GM19240 (cell line): ENCODE data around the gene PPP2R3B.
"Not testable (repeated sequence)": the region's sequence is repeated elsewhere in the genome, so short reads cannot be mapped to it uniquely, and the experiment has no call there.

Experiments used
- DNase-seq: peaks from one replicate; pipeline ENCODE4 v3.0.0; 2011; ENCODE audit warnings: low spot score; ENCODE audit not compliant: insufficient read length

The PPP2R3B gene

DNA sequence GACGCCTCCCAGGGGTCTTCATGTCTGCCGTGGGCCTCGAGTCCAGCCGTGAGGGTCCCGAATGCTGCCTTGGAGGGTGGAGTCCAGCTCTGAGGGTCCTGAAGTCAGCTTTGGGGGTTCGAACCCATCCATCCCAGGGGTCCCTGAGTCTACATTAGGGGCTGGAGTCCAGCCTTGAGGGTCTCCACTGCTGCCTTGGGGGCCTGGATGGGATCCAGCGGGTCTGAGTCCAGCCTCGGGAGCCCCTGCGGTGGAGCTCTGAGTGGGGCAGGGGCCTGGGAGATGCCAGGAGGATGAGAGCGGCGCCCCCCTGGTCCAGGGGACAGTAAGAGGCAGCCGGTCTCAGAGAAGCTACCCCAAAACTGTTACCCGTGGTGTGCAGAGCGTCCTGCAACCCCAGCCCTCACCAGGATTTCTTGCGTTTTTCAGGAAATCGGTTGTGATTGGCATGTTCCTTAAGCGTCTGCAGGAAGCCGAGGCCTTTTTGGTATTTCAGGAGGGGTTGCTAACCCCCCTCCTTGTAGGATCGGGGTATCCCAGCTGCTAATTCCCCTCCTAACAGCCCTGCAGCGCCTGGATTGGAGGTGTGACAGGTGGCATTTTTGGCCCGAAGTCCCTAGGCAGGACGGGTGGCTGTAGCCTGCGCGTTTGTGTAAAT lies 66.5 kb downstream of the PPP2R3B start:
- no peak for DNase-seq

DNA sequence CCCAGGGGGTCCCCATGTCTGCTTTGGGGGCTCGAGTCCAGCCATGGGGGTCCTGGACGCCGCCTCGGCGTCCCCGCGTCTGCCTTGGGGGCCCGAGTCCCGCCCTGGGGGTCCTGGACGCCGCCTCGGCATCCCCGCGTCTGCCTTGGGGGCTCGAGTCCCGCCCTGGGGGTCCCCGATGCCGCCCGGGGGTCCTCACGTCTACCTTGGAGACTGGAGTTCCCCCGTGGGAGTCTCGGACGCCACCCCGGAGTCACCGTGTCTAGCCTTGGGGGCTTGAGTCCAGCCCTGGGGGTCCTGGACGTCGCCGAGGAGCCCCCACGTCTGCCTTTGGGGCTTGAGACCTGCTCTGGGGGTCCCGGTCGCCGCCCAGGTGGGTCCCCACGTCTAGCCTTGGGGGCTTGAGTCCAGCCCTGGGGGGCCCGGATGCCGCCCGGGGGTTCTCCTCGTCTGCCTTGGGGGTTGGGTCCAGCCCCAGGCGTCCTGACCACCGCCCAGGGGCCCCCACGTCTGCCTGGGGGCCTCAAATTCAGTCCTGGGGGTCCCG lies 67.1 kb downstream of the PPP2R3B start:
- no peak for DNase-seq

DNA sequence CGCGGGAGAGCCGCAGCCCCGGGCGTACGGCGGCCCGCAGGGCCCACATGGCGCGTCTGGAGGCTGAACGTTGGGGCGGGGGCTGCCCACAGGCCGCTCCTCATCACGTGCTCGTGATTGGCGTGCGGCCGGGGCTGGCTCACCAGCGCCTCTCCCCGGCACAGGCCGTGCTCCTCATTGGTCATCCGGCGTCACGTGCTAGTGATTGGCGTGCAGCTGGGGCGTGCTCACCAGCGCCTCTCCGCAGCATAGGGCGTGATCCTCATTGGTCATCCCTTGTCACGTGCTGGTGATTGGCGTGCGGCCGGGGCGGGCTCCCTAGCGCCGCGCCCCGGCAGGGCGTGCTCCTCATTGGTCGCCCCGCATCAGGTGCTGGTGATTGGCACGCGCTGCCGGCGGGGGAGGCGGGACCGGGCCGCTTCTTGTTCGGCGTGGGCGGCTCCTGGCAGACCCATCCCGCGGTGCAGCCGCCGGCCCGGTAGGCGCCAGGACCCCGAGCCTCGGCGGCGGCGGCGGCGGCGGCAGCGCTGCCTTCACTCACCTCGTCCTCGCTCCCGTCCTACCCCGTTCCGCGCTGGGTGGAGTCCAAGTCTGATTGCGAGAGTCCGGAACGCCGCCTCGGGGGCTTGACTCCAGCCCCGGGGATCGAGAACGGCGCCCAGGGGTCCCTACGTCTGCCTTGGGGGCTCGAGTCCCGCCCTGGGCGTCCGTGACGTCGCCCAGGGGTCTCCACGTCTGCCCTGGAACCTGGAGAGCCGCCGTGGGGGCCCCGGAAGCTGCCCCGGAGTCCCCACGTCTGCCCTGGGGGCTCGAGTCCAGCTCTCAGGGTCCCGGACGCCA lies 67.7 kb downstream of the PPP2R3B start, which contains the start of gene GTPBP6:
GTPBP6 (minus strand) TSS at position 58 of the 840 bp plus-strand sequence; CDS start at position 49, 9 bp downstream.
- peak; percentile 78 for DNase-seq

DNA sequence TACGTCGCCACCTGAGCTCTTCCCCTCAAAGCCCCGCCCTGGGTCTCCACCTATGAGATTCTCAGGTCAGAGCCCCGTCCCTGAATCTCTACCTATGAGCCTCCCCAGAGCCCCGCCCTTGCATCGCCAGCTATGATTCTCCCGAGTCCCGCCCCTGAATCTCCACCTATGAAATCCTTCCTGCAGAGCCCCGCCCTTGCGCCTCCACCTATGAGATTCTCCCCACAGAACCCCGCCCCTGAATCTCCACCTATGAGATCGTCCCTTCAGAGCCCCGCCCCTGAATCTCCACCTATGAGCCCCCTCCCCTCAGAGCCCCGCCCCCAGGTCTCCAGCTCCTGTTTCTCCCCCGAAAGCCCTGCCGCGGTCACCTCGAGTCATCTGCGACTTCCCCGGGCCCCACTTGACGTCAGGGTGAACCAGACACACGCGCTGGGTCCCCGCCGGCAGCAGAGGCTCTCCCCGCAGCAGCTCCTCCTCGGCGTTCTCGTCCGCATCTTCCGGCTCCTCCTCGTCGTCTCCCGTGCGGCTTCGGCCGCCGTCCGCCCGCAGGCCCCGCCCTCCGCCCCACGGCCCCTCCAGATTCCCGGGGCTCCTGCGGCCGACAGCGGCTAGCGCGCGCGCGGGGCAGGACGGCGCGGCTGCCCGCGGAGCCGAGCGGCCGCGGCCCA lies 68.5 kb downstream of the PPP2R3B start:
- DNase-seq, result peak; percentile 84

DNA sequence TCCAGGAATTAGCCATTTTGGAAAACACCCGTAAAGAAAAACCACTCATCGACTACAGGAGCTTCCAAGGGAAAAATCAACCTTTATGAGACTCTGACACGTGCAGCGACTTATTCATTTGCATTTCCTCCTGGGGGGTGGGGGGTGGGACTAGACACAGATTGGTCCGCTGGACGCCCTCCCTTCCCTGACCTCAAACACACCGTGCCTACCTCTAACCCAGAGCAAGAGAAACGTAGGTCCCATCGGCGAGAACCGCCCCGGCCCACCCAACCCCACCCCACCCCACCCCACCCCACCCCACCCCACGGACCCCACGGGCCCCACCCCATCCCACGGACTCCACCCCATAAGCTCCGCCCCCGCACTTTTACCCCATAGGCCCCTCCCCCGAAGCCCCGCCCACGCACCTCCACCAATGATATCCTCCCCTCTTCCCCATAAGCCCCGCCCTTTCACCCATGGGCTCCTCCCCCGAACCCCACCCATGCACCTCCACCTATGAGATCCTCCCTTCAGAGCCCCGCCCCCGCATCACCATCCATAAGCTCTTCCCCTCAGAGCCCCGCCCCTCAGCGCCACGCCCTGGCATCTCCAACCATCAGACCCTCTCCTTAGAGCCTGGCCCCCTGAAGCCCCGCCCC lies 69.2 kb downstream of the PPP2R3B start:
- no peak for DNase-seq

DNA sequence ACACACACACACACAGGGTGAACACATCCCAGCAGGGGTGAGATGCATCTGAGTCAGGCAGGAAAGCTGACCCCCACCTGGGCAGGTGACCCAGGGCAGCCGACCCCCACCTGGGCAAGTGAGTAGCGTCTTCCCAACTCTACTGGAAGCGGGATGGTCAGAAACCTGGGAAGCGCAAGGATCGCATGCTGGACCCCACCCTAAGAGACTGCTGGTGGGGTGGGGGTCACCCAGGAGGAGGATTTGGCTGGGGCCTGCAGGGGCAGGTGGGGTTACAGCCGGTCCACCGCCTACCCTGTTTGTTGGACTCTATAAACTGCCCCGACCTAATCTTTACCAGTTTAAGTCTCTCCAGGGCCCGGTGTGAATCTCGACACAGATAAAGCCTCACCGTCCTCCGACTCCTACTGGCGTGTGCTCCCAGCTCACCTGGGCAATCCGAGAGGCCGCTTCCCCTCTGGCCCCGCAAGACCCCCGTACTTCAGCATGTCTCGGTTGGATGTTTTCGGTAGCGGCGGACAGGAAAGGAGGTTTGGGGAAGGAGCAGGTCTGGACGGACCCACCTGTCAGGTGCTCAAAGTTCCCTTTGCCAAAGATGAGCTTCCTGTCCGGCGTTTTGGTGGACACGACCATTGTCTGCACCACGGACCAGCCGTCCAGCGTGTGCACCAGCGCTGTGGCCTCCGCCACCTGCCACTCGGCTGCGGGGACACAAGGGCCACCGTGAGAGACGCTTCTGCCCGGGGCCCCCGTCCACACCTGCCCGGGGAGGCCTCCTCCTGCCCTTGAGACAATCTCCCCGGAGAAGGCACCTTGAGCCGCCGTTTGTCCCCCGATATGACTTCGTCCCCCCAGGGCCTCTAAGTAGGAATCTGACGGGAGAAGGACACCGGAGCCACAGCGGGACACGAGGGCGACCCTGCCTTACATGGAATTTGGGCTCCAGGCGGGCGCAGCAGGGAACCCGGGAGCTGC lies 70.1 kb downstream of the PPP2R3B start:
- DNase-seq, result no peak

DNA sequence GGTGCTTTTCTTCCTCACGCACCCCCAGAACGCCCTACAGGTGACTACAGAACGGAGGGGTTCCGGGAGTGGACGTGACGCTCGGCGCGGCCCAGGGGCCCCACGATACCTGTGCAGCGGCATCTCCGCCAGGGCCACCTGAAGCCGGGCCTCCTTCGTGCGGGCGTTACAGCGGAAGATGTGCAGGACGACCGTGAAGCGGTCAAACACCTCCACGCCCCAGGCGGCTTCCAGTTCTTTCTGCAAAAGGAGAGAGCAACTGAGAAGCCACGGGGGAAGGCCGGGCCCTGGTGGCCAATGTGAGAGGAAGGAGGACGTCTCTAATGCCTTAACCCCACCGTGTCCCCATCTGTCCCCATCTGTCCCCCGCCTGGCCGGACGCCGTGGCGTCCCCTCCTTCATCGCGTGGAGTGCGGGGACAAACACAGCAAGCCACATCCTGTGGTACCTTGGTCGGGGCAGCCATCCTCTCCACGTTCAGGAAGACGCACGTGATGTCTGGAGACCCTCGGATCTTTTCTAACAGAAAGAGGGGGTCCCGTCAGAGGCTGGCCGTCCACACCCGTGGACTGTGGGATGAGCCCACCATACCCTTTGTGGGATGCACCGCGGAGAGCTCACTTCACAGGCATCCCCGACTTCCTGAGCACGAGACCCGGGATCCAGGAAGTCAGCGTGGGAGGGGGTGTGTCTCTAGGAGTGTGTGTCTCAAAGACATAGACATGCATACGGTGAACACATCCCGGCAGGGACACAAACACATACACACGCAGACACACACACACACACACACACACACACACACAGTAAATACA lies 71.7 kb downstream of the PPP2R3B start:
- DNase-seq, result no peak

DNA sequence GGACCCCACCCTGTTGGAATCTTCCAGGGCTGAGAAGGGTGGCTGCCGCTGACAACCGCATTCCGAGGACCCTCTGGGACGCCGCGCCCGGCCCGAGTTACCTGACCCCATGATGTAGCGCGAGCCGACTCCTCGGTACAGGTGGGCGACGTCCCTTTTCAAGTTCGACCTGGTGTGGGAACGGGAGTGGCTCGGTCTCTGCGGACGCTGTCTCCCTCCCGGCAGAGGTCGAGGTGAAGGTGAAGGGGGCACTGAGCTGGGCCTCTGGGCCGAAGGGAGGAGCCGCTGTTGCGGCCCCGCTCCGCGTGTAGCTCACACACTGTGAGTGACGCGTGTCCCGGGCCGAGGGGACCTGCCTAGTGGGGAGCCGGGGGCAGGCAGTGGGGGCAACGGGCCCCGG lies 72.7 kb downstream of the PPP2R3B start:
- DNase-seq, result no peak

DNA sequence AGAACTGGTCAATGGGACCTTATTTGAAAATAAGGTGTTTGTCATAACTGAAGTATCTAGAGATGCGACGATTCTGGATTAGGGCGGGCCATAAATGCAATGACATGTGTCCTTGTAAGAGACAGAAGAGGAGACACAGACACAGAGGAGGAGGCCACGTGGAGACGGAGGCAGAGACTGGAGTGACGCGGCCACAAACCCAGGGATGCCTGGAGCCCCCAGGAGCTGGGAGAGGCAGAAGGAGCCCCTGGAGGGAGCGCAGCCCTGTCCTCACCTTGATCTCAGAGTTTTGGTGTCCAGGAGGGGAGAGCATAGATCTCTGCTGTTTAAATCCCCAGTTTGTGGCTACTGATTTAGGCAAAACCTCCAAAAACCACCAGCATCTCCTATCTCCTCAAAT lies 73.2 kb downstream of the PPP2R3B start:
- DNase-seq, result no peak

DNA sequence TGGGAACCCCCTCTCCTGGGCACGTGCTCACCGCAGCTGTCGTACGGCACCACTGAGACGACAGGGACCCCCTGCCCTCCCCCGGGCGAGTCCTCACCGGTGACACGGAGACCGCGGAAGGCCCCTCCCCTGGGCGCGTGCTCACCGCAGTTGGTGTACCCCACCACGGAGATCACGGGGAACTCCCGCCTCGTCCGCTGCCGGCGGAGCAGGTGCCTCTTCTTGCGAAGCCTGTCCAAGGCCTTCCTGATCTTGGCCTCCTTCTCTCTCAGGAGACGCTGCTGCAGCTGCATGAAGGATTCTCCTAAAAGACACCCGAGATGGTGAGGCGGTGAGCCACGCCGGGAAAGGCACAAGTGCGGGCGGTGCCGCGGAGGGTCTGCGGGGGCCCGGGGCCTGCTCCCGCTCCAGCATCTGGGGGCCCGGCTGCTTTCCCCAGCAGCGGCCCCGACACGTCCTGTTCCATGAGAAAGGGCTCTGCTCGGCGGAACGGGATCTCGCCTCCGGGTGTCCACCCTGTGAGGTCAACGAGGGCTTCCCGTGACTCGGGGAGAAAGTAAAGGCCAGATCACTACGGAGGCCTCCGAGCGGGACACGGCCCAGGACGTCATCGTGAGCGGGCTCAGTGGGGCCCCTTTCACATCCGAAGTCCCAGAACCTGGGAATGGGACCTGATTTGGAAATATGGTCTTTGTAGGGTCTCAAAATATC lies 73.9 kb downstream of the PPP2R3B start:
- no peak for DNase-seq

DNA sequence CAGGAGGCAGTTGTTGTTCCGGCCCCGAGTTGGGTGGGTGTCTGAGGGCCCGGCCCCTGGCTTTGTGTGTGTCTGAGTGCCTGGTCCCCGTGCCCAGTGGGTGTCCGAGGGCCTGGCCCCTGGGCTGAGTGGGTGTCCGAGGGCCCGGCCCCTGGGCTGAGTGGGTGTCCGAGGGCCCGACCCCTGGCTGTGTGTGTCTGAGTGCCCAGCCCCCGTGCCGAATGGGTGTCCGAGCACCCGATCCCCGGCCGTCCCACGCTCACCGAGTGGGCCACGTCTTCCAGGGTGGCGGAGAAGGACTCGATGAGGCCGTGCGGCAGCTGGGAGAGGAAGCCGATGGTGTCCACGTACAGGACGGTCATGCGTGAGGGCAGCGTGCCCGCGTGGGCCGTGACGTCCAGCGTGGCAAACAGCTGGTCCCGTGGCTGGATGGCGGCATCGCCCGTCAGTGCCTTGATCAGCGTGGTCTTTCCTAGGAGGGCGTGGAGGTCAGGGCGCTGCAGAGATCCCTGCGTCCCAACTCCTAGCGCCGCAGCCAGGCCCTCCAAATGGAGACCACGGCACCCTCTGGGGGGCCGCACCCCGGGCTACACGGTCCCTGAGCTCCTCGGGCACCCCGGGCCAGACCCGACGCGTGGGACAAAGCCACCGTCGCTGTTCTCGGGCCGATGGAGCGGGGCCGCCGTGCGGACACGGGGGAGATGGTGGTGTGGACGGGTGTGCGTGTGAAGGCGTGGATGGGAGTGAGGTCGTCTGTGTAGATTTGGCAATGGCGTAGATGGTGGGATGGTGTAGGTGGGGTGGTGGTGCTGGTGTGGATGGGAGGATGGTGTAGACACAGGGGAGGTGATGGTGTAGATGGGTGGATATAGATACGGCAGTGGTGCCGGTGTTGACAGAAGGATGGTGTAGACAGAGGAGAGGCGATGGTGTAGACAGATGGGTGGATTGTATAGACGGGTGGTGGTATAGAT lies 75.3 kb downstream of the PPP2R3B start:
- DNase-seq, result no peak

DNA sequence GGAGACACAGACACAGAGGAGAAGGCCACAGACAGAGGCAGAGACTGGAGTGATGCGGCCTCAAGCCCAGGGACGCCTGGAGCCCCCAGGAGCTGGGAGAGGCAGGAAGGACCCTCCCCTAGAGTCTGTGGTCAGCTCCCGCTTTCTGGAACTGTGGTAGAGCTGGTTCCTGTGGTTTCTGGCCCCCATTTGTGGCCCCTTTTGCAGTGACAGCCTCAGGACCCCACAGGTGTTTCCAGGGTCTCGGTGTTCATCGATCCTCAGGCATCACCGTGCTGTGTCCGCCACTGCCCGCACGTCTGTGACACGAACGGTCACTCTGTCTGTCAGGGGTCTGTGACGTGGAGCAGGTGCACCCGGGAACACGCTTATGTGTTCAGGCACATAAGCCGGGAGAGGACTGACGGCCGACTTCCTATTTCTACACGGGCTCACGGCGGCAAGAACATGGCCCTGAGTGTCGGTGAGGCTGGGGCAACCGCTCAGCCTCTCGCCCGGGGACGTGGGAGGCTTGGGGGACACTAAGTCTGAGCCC lies 76.0 kb downstream of the PPP2R3B start:
- DNase-seq, result no peak

DNA sequence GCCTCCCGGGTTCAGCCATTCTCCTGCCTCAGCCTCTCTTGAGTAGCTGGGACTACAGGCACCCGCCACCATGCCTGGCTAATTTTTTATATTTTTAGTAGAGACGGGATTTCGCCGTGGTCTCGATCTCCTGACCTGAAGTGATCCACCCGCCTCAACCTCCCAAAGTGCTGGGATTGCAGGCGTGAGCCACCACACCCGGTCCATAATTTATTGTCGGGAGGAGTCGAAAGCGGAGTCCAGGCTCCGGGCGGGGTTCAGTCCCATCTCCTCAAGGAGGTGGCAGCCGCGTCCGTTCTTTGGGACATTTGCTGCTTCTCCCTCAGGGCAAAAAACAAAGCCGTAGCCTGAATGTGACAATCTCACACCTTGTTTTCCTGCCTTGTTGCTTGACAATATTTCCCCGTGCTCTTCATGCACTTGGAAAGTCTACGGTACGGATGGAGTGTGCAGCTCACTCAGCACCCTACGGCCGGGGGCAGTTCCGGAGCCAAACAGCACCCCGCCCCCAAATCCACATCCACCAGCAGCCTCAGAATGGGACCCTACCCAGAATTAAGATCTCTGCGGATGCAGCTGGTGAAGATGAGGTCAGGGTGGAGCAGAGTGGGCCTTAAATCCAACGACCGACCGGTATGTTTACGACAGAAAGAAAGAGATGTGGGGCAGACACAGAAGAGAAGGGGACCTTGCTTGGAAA lies 77.7 kb downstream of the PPP2R3B start:
- DNase-seq, result no peak

DNA sequence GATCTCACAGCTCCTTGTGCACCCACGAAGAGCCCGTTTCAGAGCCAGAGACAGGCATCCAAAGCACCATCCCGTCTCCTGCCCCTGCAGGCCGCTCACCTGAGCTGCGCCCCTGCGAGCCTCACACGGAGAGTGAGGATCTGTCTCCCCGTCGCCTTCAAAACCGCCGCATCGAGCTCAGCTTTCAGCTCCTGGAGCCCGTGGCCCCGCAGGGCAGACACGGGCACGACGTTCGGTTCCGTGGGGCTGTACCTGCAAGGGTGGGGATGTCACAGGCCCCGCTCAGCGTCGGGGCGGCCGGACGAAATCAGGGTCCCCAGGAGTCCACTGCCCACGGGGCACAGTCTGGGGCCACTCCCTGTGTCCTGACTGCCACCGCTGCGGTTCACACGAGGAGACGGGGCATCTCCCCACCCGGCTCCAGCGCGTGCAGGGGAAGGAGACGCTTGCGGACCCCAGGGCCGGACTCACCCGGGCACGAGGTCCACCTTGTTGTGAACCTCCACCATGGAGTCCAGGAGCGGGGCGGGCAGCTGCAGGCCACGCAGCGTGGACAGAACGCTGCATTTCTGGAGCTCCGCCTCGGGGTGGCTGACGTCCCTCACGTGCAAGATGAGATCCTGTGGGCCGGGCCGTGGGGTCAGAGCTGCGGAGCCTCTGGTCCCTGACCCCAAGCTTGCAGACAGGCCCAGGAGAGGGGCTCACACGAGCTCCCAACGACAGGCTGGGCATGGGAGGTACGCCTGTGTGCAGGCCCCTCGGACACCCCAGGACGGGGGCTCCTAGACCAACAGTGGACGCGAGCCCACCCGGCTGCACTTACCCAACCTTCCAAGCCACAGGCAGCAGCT lies 79.2 kb downstream of the PPP2R3B start:
- no peak for DNase-seq

DNA sequence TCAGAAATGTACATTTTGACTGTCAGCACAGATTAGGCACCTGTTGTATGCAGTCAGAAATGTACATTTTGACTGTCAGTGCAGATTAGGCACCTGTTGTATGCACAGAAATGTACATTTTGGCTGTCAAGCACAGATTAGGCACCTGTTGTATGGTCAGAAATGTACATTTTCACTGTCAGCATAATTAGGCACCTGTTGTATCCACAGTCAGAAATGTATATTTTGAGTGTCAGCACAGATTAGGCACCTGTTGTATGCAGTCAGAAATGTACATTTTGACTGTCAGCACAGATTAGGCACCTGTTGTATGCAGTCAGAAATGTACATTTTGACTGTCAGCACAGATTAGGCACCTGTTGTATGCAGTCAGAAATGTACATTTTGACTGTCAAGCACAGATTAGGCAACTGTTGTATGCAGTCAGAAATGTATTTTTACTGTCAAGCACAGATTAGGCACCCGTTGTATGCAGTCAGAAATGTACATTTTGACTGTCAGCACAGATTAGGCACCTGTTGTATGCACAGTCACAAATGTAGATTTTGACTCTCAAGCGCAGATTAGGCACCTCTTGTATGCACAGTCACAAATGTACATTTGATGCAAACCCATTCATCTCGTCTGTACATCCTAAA lies 80.0 kb downstream of the PPP2R3B start:
- not testable (repeated sequence) for DNase-seq
